NCI-H1694 (cell line): ENCODE measurements around the gene RIMBP2.

Experiments
- DNase-seq: peaks from one replicate; lab custom pipeline; 2025; lab: John Stamatoyannopoulos, UW

RIMBP2 gene

GRCh38 chr12:130683811-130684210 lies 32.3 kb downstream of the RIMBP2 start:
- no peak for DNase-seq

- DNase-seq, result no peak
Observed at GRCh38 chr12:130683080-130683479, 33.0 kb downstream of the RIMBP2 start.

- DNase-seq, result no peak
Observed at GRCh38 chr12:130680451-130680990, 35.6 kb downstream of the RIMBP2 start.

GRCh38 chr12:130677957-130678558 lies 38.0 kb downstream of the RIMBP2 start:
- DNase-seq, result no peak

- no peak for DNase-seq
Observed at GRCh38 chr12:130675791-130676190, 40.3 kb downstream of the RIMBP2 start.

- no peak for DNase-seq
Observed at GRCh38 chr12:130675121-130675520, 41.0 kb downstream of the RIMBP2 start.

- DNase-seq, result no peak
Observed at GRCh38 chr12:130674676-130675075, 41.4 kb downstream of the RIMBP2 start.

GRCh38 chr12:130673036-130673705 lies 42.9 kb downstream of the RIMBP2 start:
- DNase-seq, result no peak

GRCh38 chr12:130672089-130672820 lies 43.8 kb downstream of the RIMBP2 start:
- DNase-seq, result peak; percentile 20

GRCh38 chr12:130671556-130671955 lies 44.5 kb downstream of the RIMBP2 start:
- no peak for DNase-seq

- DNase-seq, result no peak
Observed at GRCh38 chr12:130669797-130670196, 46.3 kb downstream of the RIMBP2 start.

- no peak for DNase-seq
Observed at GRCh38 chr12:130669205-130669557, 46.9 kb downstream of the RIMBP2 start.

- DNase-seq, result no peak
Observed at GRCh38 chr12:130668286-130669204, 47.6 kb downstream of the RIMBP2 start.

- DNase-seq, result no peak
Observed at GRCh38 chr12:130667421-130667960, 48.6 kb downstream of the RIMBP2 start.

- DNase-seq, result no peak
Observed at GRCh38 chr12:130666645-130667044, 49.5 kb downstream of the RIMBP2 start.

- DNase-seq, result no peak
Observed at GRCh38 chr12:130665753-130666152, 50.3 kb downstream of the RIMBP2 start.

GRCh38 chr12:130664772-130665171 lies 51.3 kb downstream of the RIMBP2 start:
- no peak for DNase-seq

- no peak for DNase-seq
Observed at GRCh38 chr12:130664252-130664651, 51.8 kb downstream of the RIMBP2 start.

- DNase-seq, result no peak
Observed at GRCh38 chr12:130663514-130663913, 52.6 kb downstream of the RIMBP2 start.

GRCh38 chr12:130661486-130662255 lies 54.4 kb downstream of the RIMBP2 start:
- DNase-seq, result no peak

- no peak for DNase-seq
Observed at GRCh38 chr12:130661059-130661458, 55.0 kb downstream of the RIMBP2 start.
